Smooth muscle cell (in vitro differentiated cells): Measurements from ENCODE around the gene CLDN2. TPM values are rescaled to one million over a fixed set of nuclear protein-coding genes. Genes with fewer than 3 reads are reported as not detected.

ENCODE experiments used
- DNase-seq: peaks from one replicate; lab custom pipeline; 2025; ENCODE audit not compliant: unreplicated experiment; lab: John Stamatoyannopoulos, UW
- H2AFZ ChIP-seq: fragments of 200-600 bp; sonication (generic); 2 replicates; pipeline ENCODE4 v1.6.0; 2016; ENCODE audit warnings: antibody characterized with exemption, low read depth, mild to moderate bottlenecking
- H3F3A ChIP-seq: fragments of 200-600 bp; sonication (generic); 2 replicates; pipeline ENCODE4 v1.6.0; 2017; ENCODE audit warnings: antibody characterized with exemption, low read depth
- H3K27ac ChIP-seq: fragments of 200-600 bp; sonication (generic); 2 replicates; pipeline ENCODE4 v1.5.1; 2016; ENCODE audit warnings: low read depth, mild to moderate bottlenecking
- H3K27me3 ChIP-seq: fragments of 200-600 bp; sonication (generic); 2 replicates; pipeline ENCODE4 v1.6.1; 2016; ENCODE audit warnings: low read depth, mild to moderate bottlenecking
- H3K36me3 ChIP-seq: fragments of 200-600 bp; sonication (generic); 2 replicates; pipeline ENCODE4 v1.5.1; 2016; ENCODE audit warnings: low read depth
- H3K4me1 ChIP-seq: fragments of 200-600 bp; sonication (generic); 2 replicates; pipeline ENCODE4 v1.5.1; 2016; ENCODE audit warnings: low read depth
- H3K4me2 ChIP-seq: fragments of 200-600 bp; sonication (generic); 2 replicates; pipeline ENCODE4 v1.6.0; 2016; ENCODE audit warnings: mild to moderate bottlenecking
- H3K4me3 ChIP-seq: fragments of 200-600 bp; sonication (generic); 2 replicates; pipeline ENCODE4 v1.5.1; 2016; ENCODE audit warnings: mild to moderate bottlenecking
- H3K79me2 ChIP-seq: fragments of 200-600 bp; sonication (generic); 2 replicates; pipeline ENCODE4 v1.6.0; 2016; ENCODE audit warnings: low read depth, mild to moderate bottlenecking
- H3K9ac ChIP-seq: fragments of 200-600 bp; sonication (generic); 2 replicates; pipeline ENCODE4 v1.6.0; 2016; ENCODE audit warnings: low read depth
- H3K9me3 ChIP-seq: fragments of 200-600 bp; sonication (generic); replicated peaks from 2 replicates; pipeline ENCODE4 v1.5.1; 2016; ENCODE audit warnings: low read depth
- H4K20me1 ChIP-seq: fragments of 200-600 bp; sonication (generic); 2 replicates; pipeline ENCODE4 v1.6.0; 2016; ENCODE audit warnings: low read depth
- CTCF ChIP-seq: fragments of 200-600 bp; sonication (generic); IDR thresholded peaks from 2 replicates; pipeline ENCODE4 v1.5.1; 2017; ENCODE audit warnings: borderline replicate concordance, mild to moderate bottlenecking, antibody characterized with exemption; ENCODE audit not compliant: insufficient read depth, poor library complexity, severe bottlenecking
- WGBS: methylation state at CpG from one replicate; pipeline ENCODE4 v1.1.7; 2016; ENCODE audit warnings: low lambda C conversion rate; 5-methylcytosine and 5-hydroxymethylcytosine counted together
- polyA plus RNA-seq: library from polyadenylated mRNA; unstranded; fragments of >200 nt; fragmentation: Nextera tagmentation; extraction: Ambion mirVana; gene quantifications from 2 replicates; pipeline ENCODE4 v1.2.1, GENCODE V29; 2016
- total RNA-seq: library from RNA; depleted of rRNA; stranded (reverse); fragments of >200 nt; gene quantifications from 2 replicates; pipeline ENCODE4 v1.2.3, GENCODE V29; 2014

Gene CLDN2
- total and polyA plus RNA-seq, 2 experiments from 2014 or later = 0.04 to 0.07 TPM

- Histone ChIP-seq H4K20me1 (no peaks in the 10 kb centered on the region), H3K27ac (no peak overlapping the region), H3K36me3 (no peaks in the 10 kb centered on the region), H3F3A (no peaks in the 10 kb centered on the region), H3K4me2 (no peak overlapping the region), H3K27me3 (no peaks in the 10 kb centered on the region), H3K9me3 (no peaks in the 10 kb centered on the region), H3K4me3 (no peak overlapping the region), H3K4me1 (no peaks in the 10 kb centered on the region), H3K79me2 (no peaks in the 10 kb centered on the region), H3K9ac (no peak overlapping the region), H2AFZ (no peak overlapping the region)
- no peak for TF ChIP-seq CTCF
- 78% methylated on average over 3 of the region's 3 CpGs for WGBS
- no peak for DNase-seq
These were observed 19.4 kb downstream of the CLDN2 start for GRCh38 chrX:106939566-106939965.

- Histone ChIP-seq H3K9me3 (no peaks in the 10 kb centered on the region), H3K9ac (no peak overlapping the region), H3F3A (no peaks in the 10 kb centered on the region), H4K20me1 (no peaks in the 10 kb centered on the region), H3K4me3 (no peak overlapping the region), H3K36me3 (no peaks in the 10 kb centered on the region), H3K27me3 (no peaks in the 10 kb centered on the region), H3K27ac (no peak overlapping the region), H3K4me1 (no peaks in the 10 kb centered on the region), H3K79me2 (no peaks in the 10 kb centered on the region), H3K4me2 (no peak overlapping the region), H2AFZ (no peak overlapping the region)
- no peak for TF ChIP-seq CTCF
- 89% methylated on average over 1 of the region's 1 CpG for WGBS
- no peak for DNase-seq
These were observed 19.9 kb downstream of the CLDN2 start for GRCh38 chrX:106940068-106940467.

GRCh38 chrX:106946464-106946863 lies 26.3 kb downstream of the CLDN2 start:
- DNase-seq = no peak
- H3K9ac ChIP-seq = no peak overlapping the region
- H3F3A ChIP-seq = no peaks in the 10 kb centered on the region
- no peak overlapping the region for H3K4me3 ChIP-seq
- no peaks in the 10 kb centered on the region for H3K36me3 ChIP-seq
- no peak for TF ChIP-seq CTCF
- H2AFZ ChIP-seq = no peak overlapping the region
- no peaks in the 10 kb centered on the region for H3K4me1 ChIP-seq
- H3K9me3 ChIP-seq = no peaks in the 10 kb centered on the region
- no peaks in the 10 kb centered on the region for H3K27me3 ChIP-seq
- H3K79me2 ChIP-seq = no peaks in the 10 kb centered on the region
- H3K4me2 ChIP-seq = no peak overlapping the region
- 93% methylated on average over 3 of the region's 3 CpGs for WGBS
- H3K27ac ChIP-seq = no peak overlapping the region
- H4K20me1 ChIP-seq = no peaks in the 10 kb centered on the region

- 84% methylated on average over 3 of the region's 3 CpGs for WGBS
- no peaks in the 10 kb centered on the region for H3F3A ChIP-seq
- H3K9me3 ChIP-seq = no peaks in the 10 kb centered on the region
- DNase-seq = no peak
- no peaks in the 10 kb centered on the region for H3K36me3 ChIP-seq
- no peak overlapping the region for H2AFZ ChIP-seq
- no peaks in the 10 kb centered on the region for H3K27me3 ChIP-seq
- TF ChIP-seq CTCF = no peak
- no peaks in the 10 kb centered on the region for H4K20me1 ChIP-seq
- H3K4me3 ChIP-seq = no peak overlapping the region
- H3K4me1 ChIP-seq = no peaks in the 10 kb centered on the region
- no peak overlapping the region for H3K9ac ChIP-seq
- no peaks in the 10 kb centered on the region for H3K79me2 ChIP-seq
- no peak overlapping the region for H3K4me2 ChIP-seq
- H3K27ac ChIP-seq = no peak overlapping the region
These were observed 28.4 kb downstream of the CLDN2 start for GRCh38 chrX:106948641-106949040.
